Breast epithelium (tissue), 3 donors: ENCODE data around the gene ZNF324B.

ENCODE experiments used
- POLR2A ChIP-seq: fragments of 450-650 bp; IDR thresholded peaks from one replicate; pipeline ENCODE4 v1.6.1; 2016; ENCODE audit warnings: antibody characterized with exemption, mild to moderate bottlenecking, moderate library complexity
- POLR2AphosphoS5 ChIP-seq, 3 donors: sonication (generic); formaldehyde crosslinking; IDR thresholded peaks; one replicate each; pipeline ENCODE4 v1.6.1; 2017; ENCODE audit warnings: antibody characterized with exemption in 3 of 3
- TF ChIP-seq, protein P1 (sequence below), 3 donors: fragments of 450-650 bp; IDR thresholded peaks; one replicate each; pipeline ENCODE4 v1.5.1; 2016 to 2017; ENCODE audit warnings: antibody characterized with exemption in 3 of 3, mild to moderate bottlenecking in 3 of 3, moderate library complexity in 3 of 3

DNA sequence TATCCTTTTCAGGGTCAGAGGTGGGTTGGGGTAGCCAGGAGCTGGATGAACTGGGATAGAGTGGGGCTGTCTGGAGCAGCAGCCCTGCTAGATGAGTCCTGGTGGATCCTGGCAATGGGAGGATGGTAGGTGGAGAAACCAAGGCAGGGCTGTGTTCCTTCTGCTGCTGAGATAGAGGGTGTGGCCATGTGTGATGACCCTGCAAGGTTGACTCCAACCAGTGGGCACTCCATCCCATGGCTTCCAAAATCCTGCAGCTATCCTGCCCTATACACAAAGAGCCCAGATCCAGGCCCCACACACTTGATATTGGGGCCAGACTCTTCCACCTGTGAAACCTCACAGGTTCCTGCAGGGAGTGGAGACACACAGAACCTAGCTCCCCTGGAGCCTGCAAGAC is 22.4 kb downstream of the ZNF324B start:
- TF ChIP-seq, protein P1, sequence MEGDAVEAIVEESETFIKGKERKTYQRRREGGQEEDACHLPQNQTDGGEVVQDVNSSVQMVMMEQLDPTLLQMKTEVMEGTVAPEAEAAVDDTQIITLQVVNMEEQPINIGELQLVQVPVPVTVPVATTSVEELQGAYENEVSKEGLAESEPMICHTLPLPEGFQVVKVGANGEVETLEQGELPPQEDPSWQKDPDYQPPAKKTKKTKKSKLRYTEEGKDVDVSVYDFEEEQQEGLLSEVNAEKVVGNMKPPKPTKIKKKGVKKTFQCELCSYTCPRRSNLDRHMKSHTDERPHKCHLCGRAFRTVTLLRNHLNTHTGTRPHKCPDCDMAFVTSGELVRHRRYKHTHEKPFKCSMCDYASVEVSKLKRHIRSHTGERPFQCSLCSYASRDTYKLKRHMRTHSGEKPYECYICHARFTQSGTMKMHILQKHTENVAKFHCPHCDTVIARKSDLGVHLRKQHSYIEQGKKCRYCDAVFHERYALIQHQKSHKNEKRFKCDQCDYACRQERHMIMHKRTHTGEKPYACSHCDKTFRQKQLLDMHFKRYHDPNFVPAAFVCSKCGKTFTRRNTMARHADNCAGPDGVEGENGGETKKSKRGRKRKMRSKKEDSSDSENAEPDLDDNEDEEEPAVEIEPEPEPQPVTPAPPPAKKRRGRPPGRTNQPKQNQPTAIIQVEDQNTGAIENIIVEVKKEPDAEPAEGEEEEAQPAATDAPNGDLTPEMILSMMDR (IDR thresholded peaks at IDR 0.05), result no peak
- TF ChIP-seq POLR2AphosphoS5 (IDR thresholded peaks at IDR 0.05) (no peak), POLR2A (no peak)
